Neuron (in vitro differentiated cells): Measurements from ENCODE around the gene KIAA1755.

Source experiments
- H2AFZ ChIP-seq: one replicate; pipeline ENCODE4 v1.6.1; 2013; ENCODE audit warnings: low read depth, mild to moderate bottlenecking, inconsistent platforms, low read length, moderate library complexity
- H3K27me3 ChIP-seq: one replicate; pipeline ENCODE4 v1.6.1; 2013; ENCODE audit warnings: low read length; ENCODE audit not compliant: insufficient read depth
- H3K36me3 ChIP-seq: one replicate; pipeline ENCODE4 v1.6.1; 2013; ENCODE audit warnings: low read length; ENCODE audit not compliant: insufficient read depth
- H3K4me1 ChIP-seq: one replicate; pipeline ENCODE4 v1.6.1; 2013; ENCODE audit warnings: low read length; ENCODE audit not compliant: insufficient read depth
- H3K4me3 ChIP-seq: 2 replicates; pipeline ENCODE4 v1.5.1; 2013; ENCODE audit warnings: mild to moderate bottlenecking, low read length, moderate library complexity
- H3K9me3 ChIP-seq: one replicate; pipeline ENCODE4 v1.6.1; 2013; ENCODE audit warnings: low read length

KIAA1755 gene

DNA sequence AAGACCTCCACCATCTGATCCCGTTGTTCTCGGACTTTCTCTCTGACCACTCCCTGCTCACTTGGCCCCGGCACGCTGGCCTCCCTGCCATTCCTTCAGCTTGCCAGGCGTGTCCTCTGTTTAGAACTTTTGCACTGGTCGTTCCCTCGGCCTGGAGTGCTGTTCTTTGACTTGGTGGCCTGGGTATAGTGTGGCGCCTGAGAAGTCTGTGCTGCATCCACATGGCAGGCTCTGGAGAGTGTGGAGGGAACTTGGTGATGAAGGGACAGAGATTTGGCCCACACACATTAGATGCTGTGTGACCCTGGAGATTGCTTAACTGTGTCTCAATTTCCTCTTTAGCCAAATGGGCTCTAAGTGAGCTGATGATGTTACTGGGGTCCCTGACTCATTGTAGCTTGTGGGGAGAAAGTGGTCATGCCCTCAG is 82.5 kb downstream of the KIAA1755 start:
- no peaks in the 10 kb centered on the region for H3K36me3 ChIP-seq
- H3K4me1 ChIP-seq = no peaks in the 10 kb centered on the region
- no peaks in the 10 kb centered on the region for H3K27me3 ChIP-seq
- no peaks in the 10 kb centered on the region for H3K9me3 ChIP-seq
- H2AFZ ChIP-seq = no peak overlapping the region
- no peak overlapping the region for H3K4me3 ChIP-seq

DNA sequence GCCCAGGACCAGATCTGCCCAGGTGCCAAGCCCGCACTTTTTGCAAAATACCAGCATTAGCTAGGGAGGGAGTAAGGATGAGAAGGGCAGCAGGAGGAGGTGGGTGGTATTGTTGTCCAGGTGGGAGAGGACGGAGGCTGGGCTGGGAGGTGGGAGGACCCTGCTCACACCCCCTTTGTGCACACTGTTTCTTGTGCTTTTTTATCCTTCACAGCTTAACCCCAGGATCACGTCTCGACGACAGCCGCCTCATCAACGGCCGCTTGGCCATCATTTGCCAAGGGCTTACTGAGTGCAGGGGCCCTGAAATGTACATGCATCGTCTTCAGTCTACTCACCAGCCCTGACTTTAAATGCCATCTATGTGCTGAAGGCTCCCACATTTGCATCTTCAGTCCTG is 83.3 kb downstream of the KIAA1755 start:
- Histone ChIP-seq H3K4me3 (no peak overlapping the region), H3K36me3 (no peaks in the 10 kb centered on the region), H3K27me3 (no peaks in the 10 kb centered on the region), H3K9me3 (no peaks in the 10 kb centered on the region), H2AFZ (no peak overlapping the region), H3K4me1 (no peaks in the 10 kb centered on the region)

DNA sequence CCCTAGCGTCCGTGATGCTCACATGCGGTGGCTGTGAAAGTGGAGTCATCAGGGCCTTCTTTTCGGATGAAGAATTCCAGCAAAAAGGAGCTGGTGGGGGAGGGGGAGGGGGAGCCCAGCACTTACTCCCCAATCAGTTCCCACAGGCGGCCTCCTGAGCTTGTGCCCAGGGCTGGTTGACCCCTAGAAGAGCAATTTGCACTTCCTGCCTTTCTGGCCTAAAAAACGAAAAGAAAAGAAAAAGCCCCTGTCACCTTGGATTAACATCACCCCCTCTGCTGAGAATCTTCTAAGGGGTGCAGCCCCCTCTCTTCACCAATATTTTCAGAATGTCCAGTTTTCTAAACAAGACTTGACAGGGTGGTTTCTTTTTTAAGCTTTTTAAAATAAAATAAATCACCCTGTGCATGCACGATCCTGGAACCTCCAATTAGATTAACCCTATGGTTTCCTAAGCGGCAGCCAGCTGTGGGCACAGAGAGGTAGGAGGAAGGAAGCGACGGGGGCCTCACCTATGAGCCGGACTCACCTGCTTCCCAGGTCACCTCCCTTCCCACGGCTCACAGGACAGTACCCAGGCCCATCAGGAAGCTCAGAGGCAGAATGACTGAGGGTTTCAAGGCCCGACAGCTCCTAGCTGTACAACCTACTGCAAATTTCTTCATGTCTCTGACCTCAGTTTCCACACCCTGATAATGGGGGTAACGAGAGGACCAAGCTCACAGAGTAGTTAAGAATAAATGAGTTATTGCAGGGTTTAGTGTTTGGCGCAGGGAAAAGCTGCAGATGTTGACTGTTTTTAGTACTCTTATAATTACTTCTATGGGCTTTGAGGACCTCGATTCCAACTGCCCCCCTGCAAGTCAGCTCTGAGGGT is 85.0 kb downstream of the KIAA1755 start:
- Histone ChIP-seq H3K27me3 (no peaks in the 10 kb centered on the region), H3K36me3 (no peaks in the 10 kb centered on the region), H2AFZ (no peak overlapping the region), H3K4me1 (no peaks in the 10 kb centered on the region), H3K4me3 (no peak overlapping the region), H3K9me3 (no peaks in the 10 kb centered on the region)

DNA sequence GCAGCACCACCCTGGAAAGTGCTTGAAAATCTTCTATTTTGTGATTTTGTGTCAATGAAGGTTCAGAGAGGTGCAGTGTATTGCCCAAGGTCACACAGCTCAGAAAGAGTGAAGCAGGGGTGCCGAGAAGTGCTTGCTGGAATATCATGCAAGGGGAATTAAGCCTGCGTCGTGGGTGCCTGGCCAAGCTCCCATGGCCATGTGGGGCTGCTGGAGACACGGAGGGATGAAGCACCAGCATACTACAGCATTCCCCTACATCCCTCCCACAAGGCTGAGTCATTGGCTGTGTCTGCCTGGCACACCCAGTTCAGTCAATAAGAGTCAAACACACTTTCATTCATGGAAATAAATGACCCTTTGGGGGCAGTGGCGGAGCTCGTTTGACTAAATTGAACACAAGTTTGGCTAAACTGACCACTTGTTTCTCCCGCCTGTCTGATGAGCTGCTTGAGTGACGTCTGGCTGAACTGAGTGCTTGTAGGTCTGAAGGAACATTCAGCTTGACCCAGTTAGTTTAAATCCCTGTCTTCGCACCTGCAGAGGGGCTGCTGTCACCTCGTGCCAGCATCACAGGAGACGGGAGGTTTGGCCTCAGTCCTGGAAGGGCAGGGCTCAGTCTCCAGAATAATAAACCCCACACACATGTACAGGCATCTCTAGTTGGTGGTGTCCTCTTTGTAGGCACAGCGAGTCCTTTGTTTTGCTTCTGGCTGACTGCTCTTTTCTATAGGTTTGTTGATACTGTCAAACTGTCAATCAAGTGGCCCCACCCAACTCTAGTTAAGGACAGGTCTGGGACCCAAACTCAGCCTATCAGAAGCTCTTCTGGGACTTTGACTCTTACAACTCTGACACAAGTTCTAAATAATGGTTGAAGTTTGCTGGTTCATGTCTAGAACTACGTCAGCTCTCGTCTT is 87.0 kb downstream of the KIAA1755 start:
- no peaks in the 10 kb centered on the region for H3K9me3 ChIP-seq
- H2AFZ ChIP-seq = no peak overlapping the region
- no peak overlapping the region for H3K4me3 ChIP-seq
- no peaks in the 10 kb centered on the region for H3K36me3 ChIP-seq
- H3K27me3 ChIP-seq = no peaks in the 10 kb centered on the region
- no peaks in the 10 kb centered on the region for H3K4me1 ChIP-seq

DNA sequence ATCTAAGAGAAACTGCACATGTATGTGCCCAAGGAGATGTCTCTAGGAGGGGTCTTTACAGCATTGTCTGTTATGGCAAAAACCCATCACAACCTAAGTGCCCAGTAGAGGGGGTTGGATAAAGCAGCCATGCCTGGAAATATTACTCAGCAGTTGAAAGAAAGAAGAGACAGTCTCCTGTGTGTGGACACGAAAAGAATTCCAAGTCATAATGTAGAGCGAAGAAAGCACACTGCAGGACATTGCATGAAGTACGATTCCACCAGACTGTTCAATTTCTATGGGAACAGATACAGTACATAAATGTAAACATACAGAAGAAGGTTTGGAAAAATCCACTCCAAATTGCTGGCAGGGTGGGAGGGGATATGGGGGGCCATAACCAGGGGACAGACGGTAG is 88.1 kb downstream of the KIAA1755 start:
- H3K27me3 ChIP-seq = no peaks in the 10 kb centered on the region
- no peaks in the 10 kb centered on the region for H3K4me1 ChIP-seq
- H2AFZ ChIP-seq = no peak overlapping the region
- no peak overlapping the region for H3K4me3 ChIP-seq
- no peaks in the 10 kb centered on the region for H3K36me3 ChIP-seq
- H3K9me3 ChIP-seq = no peaks in the 10 kb centered on the region

DNA sequence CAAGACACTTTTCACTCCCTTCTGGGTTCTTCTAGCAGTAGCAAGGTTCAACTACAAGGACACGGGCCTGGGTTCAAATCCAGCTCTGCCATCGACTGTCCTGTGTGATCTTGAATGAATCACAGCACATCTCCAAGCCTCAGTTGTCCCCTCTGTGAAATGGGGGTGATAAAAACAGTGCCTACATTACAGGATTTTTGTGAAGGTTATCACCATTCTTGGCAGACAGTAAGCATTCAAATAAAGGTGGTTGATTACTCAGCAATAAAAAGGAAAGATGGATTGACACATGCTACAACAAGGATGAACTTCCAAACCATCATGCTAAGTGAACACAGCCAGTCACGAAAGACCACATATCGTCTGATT is 88.9 kb downstream of the KIAA1755 start:
- peaks cover 3% of the 10 kb centered on the region for H3K27me3 ChIP-seq
- no peaks in the 10 kb centered on the region for H3K4me1 ChIP-seq
- H3K4me3 ChIP-seq = no peak overlapping the region
- H3K36me3 ChIP-seq = no peaks in the 10 kb centered on the region
- no peaks in the 10 kb centered on the region for H3K9me3 ChIP-seq
- H2AFZ ChIP-seq = no peak overlapping the region

DNA sequence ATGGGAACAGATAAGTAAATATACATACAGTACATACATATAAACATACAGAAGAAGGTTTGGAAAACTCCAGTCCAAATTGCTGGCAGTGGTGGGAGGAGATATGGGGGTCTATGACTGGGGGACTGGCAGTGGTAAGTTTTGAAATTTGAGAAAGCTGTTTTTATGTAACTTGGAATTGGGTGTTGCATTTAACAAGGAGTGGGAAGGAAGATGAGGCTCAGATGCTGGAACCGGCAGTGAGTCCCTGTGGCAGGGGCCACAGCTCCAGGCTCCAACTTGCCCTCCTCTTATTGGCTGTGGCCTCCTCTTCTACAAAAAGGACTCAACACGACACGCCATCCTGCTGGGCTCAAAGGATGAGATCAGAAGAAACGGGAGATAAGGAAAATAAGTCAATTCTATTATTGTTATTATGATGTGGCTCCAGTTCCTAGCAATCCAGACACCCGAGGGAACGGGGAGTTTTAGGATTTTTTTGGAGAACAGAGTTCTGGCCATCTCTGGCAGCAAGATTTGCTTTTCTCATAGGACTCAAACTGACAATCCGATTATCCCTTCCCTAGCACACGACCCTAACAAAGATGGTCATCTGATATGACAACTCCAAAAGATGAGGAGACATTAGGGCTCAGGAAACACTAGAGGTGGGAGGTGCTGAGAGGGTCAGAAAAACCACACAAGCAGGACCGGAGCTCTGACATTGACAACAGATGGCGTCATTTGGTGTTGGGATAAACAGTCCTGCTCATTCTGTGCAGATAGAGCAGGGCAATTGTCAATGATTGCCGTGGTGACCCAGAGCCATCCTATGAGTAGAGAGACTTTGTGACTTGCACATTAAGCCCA is 89.5 kb downstream of the KIAA1755 start:
- H3K4me1 ChIP-seq = no peaks in the 10 kb centered on the region

DNA sequence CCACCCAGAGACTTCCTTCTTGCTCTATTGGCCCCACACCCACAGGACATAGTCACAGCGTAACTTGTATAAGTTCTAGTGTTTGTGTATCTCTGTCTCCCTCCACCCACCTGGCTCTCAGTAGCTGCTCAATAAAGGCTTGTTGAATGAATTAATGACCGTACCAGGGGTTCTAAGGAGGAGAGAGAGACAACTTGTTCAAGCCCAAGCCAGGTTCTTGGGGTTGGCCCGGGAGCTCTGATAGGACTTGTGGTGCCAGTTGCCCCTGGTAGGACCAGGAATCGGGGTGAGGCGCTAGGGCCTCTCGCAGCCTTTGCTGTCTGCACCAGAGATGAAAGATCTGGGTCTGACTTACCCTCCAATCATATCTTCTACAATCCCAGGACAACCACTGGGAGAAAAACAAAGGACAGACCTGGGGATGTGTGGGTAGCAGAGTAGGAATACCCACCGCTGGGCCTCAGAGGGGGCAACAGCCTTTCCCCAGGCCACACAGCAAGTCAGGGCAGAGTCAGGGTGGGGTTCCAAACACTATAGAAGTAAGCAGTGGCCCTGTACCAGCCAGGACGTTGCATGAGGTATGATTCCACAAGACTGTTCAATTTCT is 90.2 kb downstream of the KIAA1755 start:
- no peaks in the 10 kb centered on the region for H3K36me3 ChIP-seq
- no peaks in the 10 kb centered on the region for H3K9me3 ChIP-seq
- peaks cover 11% of the 10 kb centered on the region for H3K27me3 ChIP-seq
- no peak overlapping the region for H3K4me3 ChIP-seq
- H2AFZ ChIP-seq = no peak overlapping the region
- H3K4me1 ChIP-seq = no peaks in the 10 kb centered on the region

More for the DNA sequence above, 89.5 kb downstream of the KIAA1755 start:
- H3K36me3 ChIP-seq = no peaks in the 10 kb centered on the region
- no peaks in the 10 kb centered on the region for H3K9me3 ChIP-seq
- H3K4me3 ChIP-seq = no peak overlapping the region
- no peak overlapping the region for H2AFZ ChIP-seq
- H3K27me3 ChIP-seq = peaks cover 8% of the 10 kb centered on the region

DNA sequence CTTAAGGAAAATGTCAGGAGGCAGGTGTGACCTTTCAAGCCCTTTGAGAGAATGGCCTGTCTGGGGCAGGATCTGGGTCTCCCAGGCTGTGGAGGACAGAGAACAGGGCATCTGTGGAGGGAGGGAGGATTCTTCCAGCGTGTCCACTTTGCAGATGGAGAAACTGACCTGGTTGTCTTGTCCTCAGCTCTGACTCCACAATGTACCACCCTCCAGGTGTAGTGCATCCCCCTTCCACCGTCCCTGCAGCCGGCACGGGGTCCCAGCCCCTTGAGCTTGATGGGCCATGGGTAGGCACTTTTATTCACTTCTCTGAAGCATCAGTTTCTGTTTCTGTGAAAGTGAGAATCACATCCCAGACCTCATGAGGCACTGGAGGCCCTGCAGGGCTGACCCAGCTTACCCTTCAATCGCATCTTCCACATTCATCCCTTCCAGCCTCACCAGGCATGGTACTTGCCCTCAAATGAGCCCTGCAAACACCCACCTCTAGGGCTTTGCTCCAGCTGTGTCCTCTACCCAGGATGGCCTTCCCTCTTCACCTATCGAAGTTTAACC is 90.8 kb downstream of the KIAA1755 start:
- no peaks in the 10 kb centered on the region for H3K4me1 ChIP-seq

DNA sequence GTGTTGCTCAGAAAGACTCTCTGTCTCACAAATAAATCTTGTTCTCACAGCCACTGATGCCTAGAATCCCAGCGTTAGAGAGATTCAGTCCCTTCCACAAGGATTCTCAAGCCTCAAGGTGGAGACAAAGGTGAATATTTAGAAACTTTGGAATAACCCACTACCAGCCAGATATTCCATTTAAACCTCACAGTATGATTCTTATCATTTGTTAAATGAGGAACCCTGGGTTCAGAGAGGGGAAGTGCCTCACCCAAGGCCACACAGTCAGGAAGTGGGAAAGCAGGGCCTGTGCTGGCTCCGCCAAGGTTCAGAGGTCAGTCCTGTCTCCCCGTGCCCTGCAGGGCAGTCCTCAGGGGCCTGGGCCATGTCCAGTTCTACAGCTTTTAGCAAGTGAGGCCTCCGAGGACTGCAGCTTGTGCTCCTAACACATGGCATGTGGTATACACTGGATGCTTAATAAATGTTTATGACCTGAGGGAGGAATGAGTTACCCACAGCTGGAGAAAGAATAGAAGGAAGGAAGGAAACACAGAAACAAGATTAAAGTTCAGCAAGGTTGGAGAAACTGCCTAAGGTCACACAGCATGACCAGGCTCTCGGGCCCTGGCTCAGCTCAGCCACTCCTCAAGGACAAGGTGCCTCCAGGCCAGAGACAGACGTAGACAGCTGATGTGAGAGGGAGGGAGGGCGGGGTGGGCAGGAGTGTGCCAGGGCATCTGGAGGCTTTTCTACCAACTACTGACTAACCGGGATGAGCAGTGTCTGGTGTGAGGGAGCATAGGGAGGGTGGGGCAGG is 91.5 kb downstream of the KIAA1755 start:
- H2AFZ ChIP-seq = no peak overlapping the region
- H3K36me3 ChIP-seq = no peaks in the 10 kb centered on the region
- no peaks in the 10 kb centered on the region for H3K4me1 ChIP-seq
- peaks cover 20% of the 10 kb centered on the region for H3K27me3 ChIP-seq
- no peak overlapping the region for H3K4me3 ChIP-seq
- no peaks in the 10 kb centered on the region for H3K9me3 ChIP-seq

More for the DNA sequence above, 90.8 kb downstream of the KIAA1755 start:
- Histone ChIP-seq H3K36me3 (no peaks in the 10 kb centered on the region), H3K9me3 (no peaks in the 10 kb centered on the region), H2AFZ (no peak overlapping the region), H3K27me3 (peaks cover 14% of the 10 kb centered on the region), H3K4me3 (no peak overlapping the region)

DNA sequence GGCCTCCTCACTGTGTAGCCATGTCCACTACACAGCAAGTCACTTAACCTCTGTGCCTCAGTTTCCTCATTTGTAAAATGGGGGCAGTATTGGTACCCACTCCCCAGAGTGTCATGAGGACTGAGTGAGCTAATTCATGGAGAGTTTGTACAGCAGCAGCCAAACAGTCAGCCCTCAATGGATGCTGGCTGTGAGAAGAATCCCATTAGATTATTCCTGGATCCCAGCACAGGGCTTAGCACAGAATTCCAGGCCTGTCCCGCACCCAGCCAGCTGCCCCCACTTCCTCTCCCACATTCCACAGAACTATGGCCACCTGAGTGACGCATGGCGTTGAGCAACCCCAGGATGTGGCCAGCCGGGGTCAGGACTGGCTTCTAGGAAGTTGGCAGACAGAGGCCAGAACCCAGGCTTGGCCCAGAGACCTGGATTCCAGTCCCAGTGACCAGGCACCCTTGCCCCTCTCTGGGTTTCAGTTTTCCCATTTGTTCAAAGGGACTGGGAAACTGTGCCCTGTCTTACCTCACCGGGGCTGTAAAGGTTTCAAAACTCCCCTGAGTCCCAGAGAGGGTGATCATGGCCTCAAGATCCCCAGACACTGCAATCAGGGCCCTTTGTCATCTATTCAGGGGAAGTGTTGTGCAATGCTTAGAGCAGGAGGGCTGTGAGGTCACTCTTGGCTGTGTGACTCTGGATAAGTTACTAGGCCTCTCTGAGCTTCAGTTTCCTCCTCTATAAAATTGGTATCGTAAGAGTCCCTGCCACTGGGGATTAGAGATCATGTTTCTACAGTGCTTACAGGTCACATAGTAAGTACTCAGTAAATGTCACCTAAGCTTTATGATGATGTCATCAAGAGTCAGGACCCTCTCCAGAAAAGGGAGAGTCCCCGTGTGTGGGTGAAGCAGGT is 92.4 kb downstream of the KIAA1755 start:
- peaks cover 24% of the 10 kb centered on the region for H3K27me3 ChIP-seq
- H3K9me3 ChIP-seq = no peaks in the 10 kb centered on the region
- H3K36me3 ChIP-seq = no peaks in the 10 kb centered on the region
- no peaks in the 10 kb centered on the region for H3K4me1 ChIP-seq
- no peak overlapping the region for H3K4me3 ChIP-seq
- H2AFZ ChIP-seq = no peak overlapping the region
